ENCODE data around the gene KCNT1.

KCNT1 gene

DNA sequence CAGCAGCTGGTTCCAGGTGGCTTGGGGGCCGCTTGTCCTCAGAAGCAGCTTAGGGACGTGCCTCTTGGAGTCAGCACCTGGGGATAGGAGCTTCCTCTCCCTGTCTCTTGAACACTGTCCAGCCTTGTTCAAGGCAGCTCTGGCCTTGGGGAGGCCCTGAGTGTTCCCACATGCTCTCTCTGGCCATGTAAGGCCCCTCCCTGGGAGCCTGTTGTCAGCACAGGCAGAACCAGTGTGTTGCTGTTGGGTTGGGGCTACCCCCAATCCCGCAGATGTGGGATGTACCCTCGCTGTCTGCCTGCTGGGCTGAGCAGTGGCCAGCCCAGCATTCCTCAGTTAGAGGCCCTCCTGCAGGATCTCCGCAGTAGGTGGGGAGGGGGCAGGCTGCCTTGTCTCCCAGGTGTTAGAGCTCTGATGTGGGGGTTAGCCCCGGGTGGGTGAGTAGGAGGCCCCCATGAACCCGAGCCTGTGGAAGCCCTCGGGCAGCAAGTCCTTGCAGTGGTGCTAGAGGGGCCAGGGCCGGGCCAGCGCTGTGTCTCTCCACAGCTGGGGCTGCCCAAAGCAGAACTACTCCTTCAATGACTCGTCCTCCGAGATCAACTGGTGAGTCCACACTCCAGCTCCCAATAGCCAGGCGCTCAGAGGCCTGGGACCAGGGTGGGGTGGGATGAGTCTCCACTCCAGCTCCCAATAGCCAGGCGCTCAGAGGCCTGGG is 51.6 kb downstream of the KCNT1 start:
- no peak for TF ChIP-seq CTCF (IDR thresholded peaks at IDR 0.05; ENCODE audit: poor library complexity, severe bottlenecking)
- Histone ChIP-seq H3K4me1 (ENCODE audit: insufficient read depth, poor library complexity, severe bottlenecking) (no peaks in the 10 kb centered on the region), H3K9me3 (ENCODE audit: severe bottlenecking) (no peaks in the 10 kb centered on the region), H3K27me3 (ENCODE audit: insufficient read depth, poor library complexity, severe bottlenecking) (no peaks in the 10 kb centered on the region), H3K36me3 (ENCODE audit: low read depth) (no peaks in the 10 kb centered on the region), H3K27ac (ENCODE audit: poor library complexity, severe bottlenecking) (no peak overlapping the region), H3K4me3 (ENCODE audit: severe bottlenecking) (no peak overlapping the region)
- ATAC-seq (ENCODE audit: low read depth) (no peak), DNase-seq (ENCODE audit: low spot score) (no peak)

DNA sequence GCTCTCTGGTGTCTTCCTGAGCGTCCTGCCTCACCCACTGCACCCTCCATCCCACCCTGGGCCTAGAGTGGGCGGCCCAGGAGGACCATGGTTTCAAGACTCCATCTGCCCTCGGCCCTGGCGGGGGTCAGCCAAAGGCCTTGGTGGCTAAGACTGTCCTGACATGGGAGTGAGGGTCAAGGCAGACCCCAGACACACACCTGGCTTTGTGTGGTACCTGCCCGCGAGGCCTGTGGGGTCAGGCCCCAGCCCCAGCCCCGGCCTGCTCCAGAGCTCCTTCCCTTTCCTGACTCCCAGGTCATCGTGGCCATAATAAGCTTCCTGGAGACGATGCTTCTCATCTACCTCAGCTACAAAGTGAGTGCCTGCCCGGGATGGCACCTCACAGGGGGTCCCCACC is 54.6 kb downstream of the KCNT1 start:
- H3K27me3 ChIP-seq (ENCODE audit: insufficient read depth, poor library complexity, severe bottlenecking): no peaks in the 10 kb centered on the region
- no peak overlapping the region for H3K27ac ChIP-seq (ENCODE audit: poor library complexity, severe bottlenecking)
- H3K36me3 ChIP-seq (ENCODE audit: low read depth): no peaks in the 10 kb centered on the region
- no peak for TF ChIP-seq CTCF (IDR thresholded peaks at IDR 0.05; ENCODE audit: poor library complexity, severe bottlenecking)
- H3K4me1 ChIP-seq (ENCODE audit: insufficient read depth, poor library complexity, severe bottlenecking): no peaks in the 10 kb centered on the region
- H3K4me3 ChIP-seq (ENCODE audit: severe bottlenecking): no peak overlapping the region
- ATAC-seq (ENCODE audit: low read depth) (no peak), DNase-seq (ENCODE audit: low spot score) (no peak)
- H3K9me3 ChIP-seq (ENCODE audit: severe bottlenecking): no peaks in the 10 kb centered on the region

- no peak for TF ChIP-seq CTCF (IDR thresholded peaks at IDR 0.05; ENCODE audit: poor library complexity, severe bottlenecking)
- no peak overlapping the region for H3K4me3 ChIP-seq (ENCODE audit: severe bottlenecking)
- H3K27me3 ChIP-seq (ENCODE audit: insufficient read depth, poor library complexity, severe bottlenecking): no peaks in the 10 kb centered on the region
- H3K27ac ChIP-seq (ENCODE audit: poor library complexity, severe bottlenecking): no peak overlapping the region
- ATAC-seq (ENCODE audit: low read depth) (no peak), DNase-seq (ENCODE audit: low spot score) (no peak)
- H3K36me3 ChIP-seq (ENCODE audit: low read depth): no peaks in the 10 kb centered on the region
- H3K9me3 ChIP-seq (ENCODE audit: severe bottlenecking): no peaks in the 10 kb centered on the region
- H3K4me1 ChIP-seq (ENCODE audit: insufficient read depth, poor library complexity, severe bottlenecking): no peaks in the 10 kb centered on the region
Observed at GRCh38 chr9:135757356-135757755, 55.4 kb downstream of the KCNT1 start.

DNA sequence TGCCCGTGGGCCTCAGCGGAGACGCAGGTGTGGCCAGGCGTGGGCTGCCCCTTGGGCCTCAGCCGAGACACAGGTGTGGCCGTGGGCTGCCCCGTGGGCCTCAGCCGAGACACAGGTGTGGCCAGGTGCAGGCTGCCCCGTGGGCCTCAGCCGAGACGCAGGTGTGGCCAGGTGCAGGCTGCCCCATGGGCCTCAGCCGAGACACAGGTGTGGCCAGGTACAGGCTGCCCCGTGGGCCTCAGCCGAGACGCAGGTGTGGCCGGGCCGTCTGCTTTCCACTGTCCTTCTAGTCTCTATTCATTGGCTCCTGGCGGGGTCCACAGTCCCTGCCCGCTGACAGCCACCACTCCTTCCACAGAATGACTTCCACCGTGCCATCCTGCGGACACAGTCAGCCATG is 56.1 kb downstream of the KCNT1 start:
- Histone ChIP-seq H3K36me3 (ENCODE audit: low read depth) (no peaks in the 10 kb centered on the region), H3K27me3 (ENCODE audit: insufficient read depth, poor library complexity, severe bottlenecking) (no peaks in the 10 kb centered on the region), H3K4me1 (ENCODE audit: insufficient read depth, poor library complexity, severe bottlenecking) (no peaks in the 10 kb centered on the region), H3K27ac (ENCODE audit: poor library complexity, severe bottlenecking) (no peak overlapping the region), H3K4me3 (ENCODE audit: severe bottlenecking) (no peak overlapping the region), H3K9me3 (ENCODE audit: severe bottlenecking) (no peaks in the 10 kb centered on the region)
- no peak for DNase-seq (ENCODE audit: low spot score)
- ATAC-seq (ENCODE audit: low read depth): no peak
- TF ChIP-seq CTCF (IDR thresholded peaks at IDR 0.05; ENCODE audit: poor library complexity, severe bottlenecking): no peak

DNA sequence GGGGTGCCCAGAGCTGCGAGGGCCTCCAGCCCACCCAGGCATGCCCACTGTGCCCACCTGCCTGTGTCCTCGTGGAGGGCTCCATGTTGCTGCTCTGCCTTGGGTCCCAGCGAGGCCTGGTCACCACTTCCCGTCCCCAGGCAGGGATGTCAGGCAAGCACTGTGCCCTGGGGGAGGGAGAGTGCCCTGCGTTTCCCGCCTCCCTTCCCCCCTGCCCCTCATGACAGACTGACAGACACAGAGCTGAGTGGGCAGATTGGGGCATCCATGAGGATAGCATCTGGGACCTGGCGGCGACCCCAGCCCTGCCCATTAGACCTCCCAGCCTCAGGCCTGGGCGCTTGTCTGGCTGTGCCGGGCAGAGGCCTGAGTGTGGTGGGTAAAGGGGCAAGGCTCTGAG is 56.9 kb downstream of the KCNT1 start:
- H3K27ac ChIP-seq (ENCODE audit: poor library complexity, severe bottlenecking): no peak overlapping the region
- no peak for ATAC-seq (ENCODE audit: low read depth)

More for the DNA sequence above, 56.9 kb downstream of the KCNT1 start:
- TF ChIP-seq CTCF (IDR thresholded peaks at IDR 0.05; ENCODE audit: poor library complexity, severe bottlenecking): no peak
- no peak for DNase-seq (ENCODE audit: low spot score)
- no peaks in the 10 kb centered on the region for H3K9me3 ChIP-seq (ENCODE audit: severe bottlenecking)
- H3K36me3 ChIP-seq (ENCODE audit: low read depth): no peaks in the 10 kb centered on the region
- no peak overlapping the region for H3K4me3 ChIP-seq (ENCODE audit: severe bottlenecking)
- no peaks in the 10 kb centered on the region for H3K4me1 ChIP-seq (ENCODE audit: insufficient read depth, poor library complexity, severe bottlenecking)
- no peaks in the 10 kb centered on the region for H3K27me3 ChIP-seq (ENCODE audit: insufficient read depth, poor library complexity, severe bottlenecking)
